Measurements from ENCODE around the gene PRKAG1. TPM values are rescaled to one million over a fixed set of nuclear protein-coding genes. Genes with fewer than 3 reads are reported as not detected.

The PRKAG1 gene
- polyA plus RNA-seq, 1 donor from 2014 or later: 71.0 TPM

- Histone ChIP-seq H3K4me3 (ENCODE audit: low read length) (no peak overlapping the region), H3K27ac (ENCODE audit: low read length) (no peak overlapping the region), H3K9me2 (ENCODE audit: insufficient read depth, low read length) (no peaks in the 10 kb centered on the region), H3F3A (ENCODE audit: insufficient read depth, low read length, poor library complexity, severe bottlenecking) (no peaks in the 10 kb centered on the region), H3K79me2 (replicated peaks; ENCODE audit: insufficient read depth, low read length) (no peaks in the 10 kb centered on the region), H3K36me3 (ENCODE audit: insufficient read depth, low read length) (no peaks in the 10 kb centered on the region), H3K9me3 (ENCODE audit: low read length) (no peaks in the 10 kb centered on the region), H3K9ac (ENCODE audit: low read length) (no peak overlapping the region), H3K4me2 (ENCODE audit: low read length) (no peak overlapping the region), H2AFZ (ENCODE audit: low read depth, low read length) (no peak overlapping the region), H3K27me3 (ENCODE audit: insufficient read depth, low read depth, low read length) (peaks cover 97% of the 10 kb centered on the region), H4K20me1 (ENCODE audit: insufficient read depth) (no peaks in the 10 kb centered on the region)
- TF ChIP-seq REST (IDR thresholded peaks at IDR 0.05; ENCODE audit: borderline replicate concordance) (no peak), EZH2 (IDR thresholded peaks at IDR 0.05; ENCODE audit: borderline replicate concordance, insufficient read depth, low read length, poor library complexity, severe bottlenecking) (no peak), CTCF (IDR thresholded peaks at IDR 0.05; ENCODE audit: poor library complexity, severe bottlenecking) (no peak), POLR2AphosphoS5 (IDR thresholded peaks at IDR 0.05) (no peak), EP300 (conservative IDR thresholded peaks at IDR 0.05; ENCODE audit: poor library complexity, severe bottlenecking) (no peak), MXI1 (conservative IDR thresholded peaks at IDR 0.05; ENCODE audit: poor library complexity, severe bottlenecking) (no peak), SMC3 (conservative IDR thresholded peaks at IDR 0.05; ENCODE audit: poor library complexity) (no peak), RAD21 (conservative IDR thresholded peaks at IDR 0.05) (no peak), TAF1 (IDR thresholded peaks at IDR 0.05; ENCODE audit: low read depth) (no peak)
Measured at GRCh38 chr12:48991247-48992050, 27.1 kb downstream of the PRKAG1 start.

GRCh38 chr12:48990552-48990951 lies 28.0 kb downstream of the PRKAG1 start:
- H3K36me3 ChIP-seq (ENCODE audit: insufficient read depth, low read length): no peaks in the 10 kb centered on the region
- H3K27ac ChIP-seq (ENCODE audit: low read length): no peak overlapping the region
- H3F3A ChIP-seq (ENCODE audit: insufficient read depth, low read length, poor library complexity, severe bottlenecking): no peaks in the 10 kb centered on the region
- no peaks in the 10 kb centered on the region for H3K79me2 ChIP-seq (replicated peaks; ENCODE audit: insufficient read depth, low read length)
- H3K9ac ChIP-seq (ENCODE audit: low read length): no peak overlapping the region
- no peak overlapping the region for H3K4me3 ChIP-seq (ENCODE audit: low read length)
- no peaks in the 10 kb centered on the region for H3K9me2 ChIP-seq (ENCODE audit: insufficient read depth, low read length)
- H3K9me3 ChIP-seq (ENCODE audit: low read length): no peaks in the 10 kb centered on the region
- H4K20me1 ChIP-seq (ENCODE audit: insufficient read depth): no peaks in the 10 kb centered on the region
- no peak overlapping the region for H2AFZ ChIP-seq (ENCODE audit: low read depth, low read length)
- peaks cover 97% of the 10 kb centered on the region for H3K27me3 ChIP-seq (ENCODE audit: insufficient read depth, low read depth, low read length)
- H3K4me2 ChIP-seq (ENCODE audit: low read length): no peak overlapping the region
- TF ChIP-seq CTCF (IDR thresholded peaks at IDR 0.05; ENCODE audit: poor library complexity, severe bottlenecking) (no peak), REST (IDR thresholded peaks at IDR 0.05; ENCODE audit: borderline replicate concordance) (no peak), EZH2 (IDR thresholded peaks at IDR 0.05; ENCODE audit: borderline replicate concordance, insufficient read depth, low read length, poor library complexity, severe bottlenecking) (no peak)
